K562 (cell line): ENCODE data around the gene ZBTB20. TPM values are rescaled to one million over a fixed set of nuclear protein-coding genes. Genes with fewer than 3 reads are reported as not detected.

Source experiments
- ATAC-seq: fragments of 200-7000 bp; cut with Tn5 transposase; 3 replicates; pipeline ENCODE4 v1.9.1; 2020; ENCODE audit warnings: moderate library complexity
- BruUV-seq: library from RNA; stranded (reverse); fragments of 400-500 nt; replicated peaks from 2 replicates; lab custom pipeline; 2021; lab: Mats Ljungman, UMichigan
- CTCF ChIA-PET: fragments of 300-600 bp; formaldehyde crosslinking; extraction: SDS; loops from one replicate; lab custom pipeline; 2021; ENCODE audit warnings: low intra/inter-chr PET ratio; lab: Yijun Ruan, JAX
- POLR2A ChIA-PET: fragments of 300-600, 350-650 bp; sonication (Branson Sonifier 250); formaldehyde crosslinking; extraction: SDS; loops from one replicate; lab custom pipeline; 2021; ENCODE audit warnings: antibody characterized with exemption, inconsistent platforms; lab: Yijun Ruan, JAX
- DNase-seq, 4 experiments: peaks; one replicate each; pipeline versions ENCODE4 v3.0.0 to v3.0.0-alpha.2; 2011 to 2018; ENCODE audit warnings: low spot score in 3 of 4, mixed read lengths in 3 of 4; ENCODE audit errors: extremely low read depth in 1 of 4
- FAIRE-seq: peaks from 2 replicates; lab custom pipeline; 2011; peaks lifted over from hg19 to GRCh38; lab: Jason Lieb, UNC
- H2AFZ ChIP-seq: 2 replicates; pipeline ENCODE4 v1.6.0; 2011; ENCODE audit warnings: low read depth, low read length, control low read depth, inconsistent platforms
- H3K27ac ChIP-seq: fragments of 200-600 bp; 3 replicates; pipeline ENCODE4 v1.8.0; 2011; ENCODE audit warnings: low read depth, mild to moderate bottlenecking, control low read depth, inconsistent platforms, low read length, moderate library complexity, mixed read lengths; ENCODE audit errors: extremely low read depth
- H3K27me3 ChIP-seq, 2 experiments: fragments of 300-600 bp in 1 of 2; 2 replicates in 1 of 2; 3 replicates in 1 of 2; pipeline versions ENCODE4 v1.6.0 to v1.8.0; 2011; ENCODE audit warnings: inconsistent platforms in 2 of 2, low read length in 2 of 2, mild to moderate bottlenecking in 1 of 2, mixed read lengths in 1 of 2, moderate library complexity in 1 of 2; ENCODE audit not compliant: control insufficient read depth in 2 of 2, insufficient read depth in 2 of 2
- H3K36me3 ChIP-seq: fragments of 300-600 bp; 3 replicates; pipeline ENCODE4 v1.8.0; 2011; ENCODE audit warnings: mild to moderate bottlenecking, low read length, inconsistent platforms; ENCODE audit not compliant: control insufficient read depth, insufficient read depth
- H3K4me1 ChIP-seq, 2 experiments: fragments of 200-600 bp in 1 of 2; replicated peaks in 1 of 2; 2 replicates in 1 of 2; 3 replicates in 1 of 2; pipeline versions ENCODE4 v1.5.1 to v1.8.0; 2011; ENCODE audit warnings: inconsistent platforms in 2 of 2, low read length in 2 of 2, mild to moderate bottlenecking in 1 of 2, mixed read lengths in 1 of 2, moderate library complexity in 1 of 2; ENCODE audit not compliant: control insufficient read depth in 2 of 2, insufficient read depth in 2 of 2
- H3K4me2 ChIP-seq: 2 replicates; pipeline ENCODE4 v1.6.1; 2011; ENCODE audit warnings: low read length, control low read depth, inconsistent platforms, mixed read lengths; ENCODE audit not compliant: insufficient read depth
- H3K4me3 ChIP-seq: fragments of 200-600 bp; sonication (generic), shearing (Covaris generic); 2 replicates; pipeline ENCODE4 v1.5.1; 2016; ENCODE audit warnings: control low read depth, inconsistent platforms
- H3K79me2 ChIP-seq: fragments of 200-600 bp; 3 replicates; pipeline ENCODE4 v1.8.0; 2011; ENCODE audit warnings: low read length, inconsistent platforms; ENCODE audit not compliant: control insufficient read depth, insufficient read depth
- H3K9ac ChIP-seq, 2 experiments: 2 replicates each; pipeline versions ENCODE4 v1.6.0 to v1.6.1; 2011; ENCODE audit warnings: low read depth in 2 of 2, low read length in 2 of 2, control low read depth in 1 of 2, inconsistent platforms in 1 of 2, mild to moderate bottlenecking in 1 of 2, mixed read lengths in 1 of 2; ENCODE audit not compliant: insufficient read depth in 1 of 2
- H3K9me1 ChIP-seq: one replicate; pipeline ENCODE4 v1.6.0; 2011; ENCODE audit warnings: inconsistent platforms, mild to moderate bottlenecking, low read length, moderate library complexity; ENCODE audit not compliant: control insufficient read depth, insufficient read depth
- H3K9me3 ChIP-seq: replicated peaks from 2 replicates; pipeline ENCODE4 v1.5.1; 2011; ENCODE audit warnings: low read depth, low read length, inconsistent platforms; ENCODE audit not compliant: control insufficient read depth, insufficient read depth
- H4K20me1 ChIP-seq: replicated peaks from 2 replicates; pipeline ENCODE4 v1.6.1; 2011; ENCODE audit warnings: low read length, inconsistent platforms, mixed read lengths; ENCODE audit not compliant: control insufficient read depth, insufficient read depth
- CTCFL ChIP-seq: IDR thresholded peaks from 2 replicates; pipeline ENCODE4 v1.6.1; 2011; ENCODE audit warnings: borderline replicate concordance, low read depth, mild to moderate bottlenecking, moderate library complexity, low read length; ENCODE audit not compliant: insufficient read depth, poor library complexity, severe bottlenecking
- GTF2B ChIP-seq: IDR thresholded peaks from 2 replicates; pipeline ENCODE4 v1.6.1; 2011; ENCODE audit not compliant: insufficient read length; ENCODE audit errors: extremely low read depth
- HCFC1 ChIP-seq: IDR thresholded peaks from 2 replicates; pipeline ENCODE4 v1.6.1; 2012; ENCODE audit warnings: low read depth, low read length, improper control_type of control experiment
- RERE ChIP-seq: sonication (generic); formaldehyde crosslinking; IDR thresholded peaks from 2 replicates; pipeline ENCODE4 v1.8.0; 2023; ENCODE audit warnings: missing genetic modification reagents, mild to moderate bottlenecking, borderline replicate concordance
- SFPQ ChIP-seq: fragments of 200-400 bp; formaldehyde crosslinking; IDR thresholded peaks from 2 replicates; pipeline ENCODE4 v1.6.1; 2017; ENCODE audit warnings: mild to moderate bottlenecking, low read depth, low read length, moderate library complexity
- SLC30A9 ChIP-seq: fragments of 250-450 bp; sonication (Bioruptor Pico); IDR thresholded peaks from 2 replicates; pipeline ENCODE4 v1.8.0; 2022; ENCODE audit warnings: mild to moderate bottlenecking, moderate library complexity
- STAG1 ChIP-seq: sonication (generic); formaldehyde crosslinking; IDR thresholded peaks from 2 replicates; pipeline ENCODE4 v1.5.0; 2020; ENCODE audit warnings: missing genetic modification reagents, borderline replicate concordance
- USF1 ChIP-seq: sonication (generic); formaldehyde crosslinking; IDR thresholded peaks from 2 replicates; pipeline ENCODE4 v1.9.0; 2022; ENCODE audit warnings: mild to moderate bottlenecking, missing genetic modification reagents
- ZKSCAN8 ChIP-seq: fragments of 200-800 bp; sonication (Bioruptor generic); IDR thresholded peaks from 2 replicates; pipeline ENCODE4 v1.6.1; 2016; ENCODE audit warnings: missing genetic modification characterization, missing compliant biosample characterization
- ZNF311 ChIP-seq: fragments of 250-450 bp; sonication (Bioruptor Pico); IDR thresholded peaks from 2 replicates; pipeline ENCODE4 v1.4.0; 2020; ENCODE audit warnings: mild to moderate bottlenecking, moderate library complexity
- ZNF79 ChIP-seq: fragments of 250-450 bp; sonication (Bioruptor Pico); IDR thresholded peaks from 2 replicates; pipeline ENCODE4 v1.4.0; 2020; ENCODE audit warnings: low read depth, mild to moderate bottlenecking, moderate library complexity
- WGBS: fragments of 100-300 bp; shearing (Covaris generic); methylation state at CpG from one replicate; pipeline ENCODE4 v1.1.6; 2016; ENCODE audit warnings: low coverage, mixed read lengths; ENCODE audit not compliant: insufficient coverage; ENCODE audit errors: missing lambda C conversion rate; 5-methylcytosine and 5-hydroxymethylcytosine counted together
- in situ Hi-C: fragments of 300-500 bp; cut with MboI; formaldehyde crosslinking; loops from 4 replicates; pipeline ENCODE4 v1.15.0; 2018; ENCODE audit warnings: inconsistent platforms, mixed read lengths
- intact Hi-C: fragments of 100-400 bp; cut with micrococcal nuclease; formaldehyde crosslinking; loops from 2 replicates; pipeline ENCODE4 v1.14.2; 2022
- polyA plus RNA-seq, 8 experiments: library from polyadenylated mRNA; depleted of rRNA in 4 of 8; stranded (reverse) in 5 of 8; unstranded in 3 of 8; fragments of >200 nt; fragmentation: Nextera tagmentation in 2 of 8; fragmentation: Illumina TruSeq in 1 of 8; extraction: Ambion mirVana in 2 of 8; extraction: Trizol in 1 of 8; gene quantifications; 2 replicates each; pipeline versions ENCODE4 v1.2.1 to v1.2.3, GENCODE V29; 2011 to 2014; ENCODE audit warnings: inconsistent platforms in 1 of 8, missing spikeins in 1 of 8
- total RNA-seq, 7 experiments: library from RNA; depleted of rRNA in 6 of 7; stranded (reverse); fragments of >200 nt in 6 of 7; fragmentation: Illumina TruSeq in 2 of 7; extraction: Trizol in 2 of 7; gene quantifications; 2 replicates each; pipeline versions ENCODE4 v1.2.1 to v1.2.3, GENCODE V29; 2011 to 2021; ENCODE audit warnings: low replicate concordance in 1 of 7

Gene ZBTB20
- total and polyA plus RNA-seq, 9 of the 15 experiments (the other 6 are each of a cell fraction or from before 2014, with no cell fraction given) = 0.17 to 1.7 (median 0.45) TPM

- no peaks in the 10 kb centered on the region for H3K27me3 ChIP-seq
- H2AFZ ChIP-seq = no peak overlapping the region
- H3K79me2 ChIP-seq = no peaks in the 10 kb centered on the region
- FAIRE-seq (no peak), DNase-seq (no peak), ATAC-seq (no peak)
- H3K9me3 ChIP-seq = no peaks in the 10 kb centered on the region
- 2% methylated on average over 8 of the region's 8 CpGs for WGBS
- CTCF ChIA-PET = no interaction called here
- POLR2A ChIA-PET = no interaction called here
- no peaks in the 10 kb centered on the region for H4K20me1 ChIP-seq
- H3K4me3 ChIP-seq = no peak overlapping the region
- no peaks in the 10 kb centered on the region for H3K9me1 ChIP-seq
- no peaks in the 10 kb centered on the region for H3K4me1 ChIP-seq
- no peak overlapping the region for H3K27ac ChIP-seq
- BruUV-seq = no TSS peak
- H3K4me2 ChIP-seq = no peak overlapping the region
- no peaks in the 10 kb centered on the region for H3K36me3 ChIP-seq
- in situ Hi-C loops (no loop called here), intact Hi-C loops (no loop called here)
- no peak overlapping the region for H3K9ac ChIP-seq
- no peak for TF ChIP-seq ZNF311 (CRISPR knock-in tag)
- no peak for TF ChIP-seq USF1 (CRISPR knock-in tag)
- no peak for TF ChIP-seq SFPQ
- no peak for TF ChIP-seq RERE (CRISPR knock-in tag)
- TF ChIP-seq SLC30A9 (CRISPR knock-in tag) = no peak
- TF ChIP-seq ZKSCAN8 (CRISPR knock-in tag) = no peak
- TF ChIP-seq ZNF79 (CRISPR knock-in tag) = no peak
- no peak for TF ChIP-seq STAG1 (CRISPR knock-in tag)
- no peak for TF ChIP-seq HCFC1
- no peak for TF ChIP-seq CTCFL
- TF ChIP-seq GTF2B = no peak
These were observed 659.6 kb downstream of the ZBTB20 start for GRCh38 chr3:114487502-114487901.
